Measurements from ENCODE around the gene KIAA1217.

The KIAA1217 gene

GRCh38 chr10:24378126-24378920 is 169.4 kb downstream of the KIAA1217 start:
- DNase-seq: no peak

GRCh38 chr10:24381235-24382010 is 172.5 kb downstream of the KIAA1217 start:
- no peak for DNase-seq

DNA sequence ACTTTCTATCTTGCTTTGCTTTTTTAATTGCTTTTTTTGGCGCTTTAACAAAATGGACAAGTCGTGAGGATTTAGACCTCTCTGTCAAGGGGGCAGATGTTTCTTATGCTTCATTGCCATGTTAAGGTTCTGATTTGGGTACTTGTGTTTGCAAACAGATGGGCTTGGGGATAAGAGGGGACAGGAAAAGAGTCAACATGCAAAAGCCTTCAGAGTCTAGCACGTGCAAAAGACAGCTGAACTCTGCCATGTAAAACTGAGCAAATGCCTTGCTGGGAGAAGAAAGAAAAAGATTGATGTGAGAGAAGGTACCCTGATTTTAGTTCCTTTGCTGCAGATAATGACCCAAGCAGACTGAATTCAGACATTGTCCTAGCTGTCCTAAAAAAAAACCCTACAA is 173.1 kb downstream of the KIAA1217 start:
- no peak for DNase-seq

- no peak for DNase-seq
Measured at GRCh38 chr10:24382596-24382978, 173.6 kb downstream of the KIAA1217 start.

GRCh38 chr10:24382979-24383663 is 174.2 kb downstream of the KIAA1217 start:
- no peak for DNase-seq

DNA sequence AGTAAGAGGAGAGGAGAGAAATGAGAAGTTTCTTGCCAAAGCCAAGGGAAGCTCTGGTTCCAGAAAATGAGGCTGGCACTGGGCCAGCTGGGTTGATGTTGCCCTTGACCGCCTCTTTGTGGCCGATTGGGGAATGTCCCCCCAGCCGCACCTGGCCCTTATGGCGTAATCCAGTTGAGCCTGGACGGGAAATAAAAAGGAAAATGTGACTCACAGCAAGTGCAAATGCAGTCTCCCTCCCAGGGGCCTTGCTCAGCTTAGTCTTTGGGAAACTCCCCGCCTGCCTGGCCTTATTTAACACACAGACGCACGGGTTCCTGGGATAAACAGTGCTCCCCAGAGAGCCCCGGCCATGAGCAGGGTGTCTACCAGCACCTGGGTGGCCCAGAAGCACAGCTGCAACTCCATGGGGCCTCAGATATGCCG is 174.8 kb downstream of the KIAA1217 start:
- no peak for DNase-seq

DNA sequence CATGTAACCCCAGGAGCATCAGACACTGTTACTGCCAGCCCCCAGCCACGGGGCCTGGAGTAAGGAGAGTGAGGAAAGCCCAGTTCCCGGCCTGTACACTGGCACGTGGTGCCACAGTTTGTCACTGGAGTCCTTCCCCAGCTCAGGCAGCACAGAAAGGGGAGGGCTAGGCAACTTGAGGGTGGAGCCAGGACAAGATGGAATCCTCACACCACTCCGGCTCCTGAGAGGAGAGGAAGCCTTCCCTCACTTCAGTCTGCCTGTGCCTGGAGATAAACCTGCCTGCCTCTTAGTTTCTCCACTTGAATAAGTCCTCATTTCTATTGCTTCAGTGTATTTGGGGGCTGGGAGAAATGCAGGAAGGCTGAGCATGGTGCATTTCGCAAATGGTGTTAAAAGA is 176.0 kb downstream of the KIAA1217 start:
- DNase-seq: no peak

DNA sequence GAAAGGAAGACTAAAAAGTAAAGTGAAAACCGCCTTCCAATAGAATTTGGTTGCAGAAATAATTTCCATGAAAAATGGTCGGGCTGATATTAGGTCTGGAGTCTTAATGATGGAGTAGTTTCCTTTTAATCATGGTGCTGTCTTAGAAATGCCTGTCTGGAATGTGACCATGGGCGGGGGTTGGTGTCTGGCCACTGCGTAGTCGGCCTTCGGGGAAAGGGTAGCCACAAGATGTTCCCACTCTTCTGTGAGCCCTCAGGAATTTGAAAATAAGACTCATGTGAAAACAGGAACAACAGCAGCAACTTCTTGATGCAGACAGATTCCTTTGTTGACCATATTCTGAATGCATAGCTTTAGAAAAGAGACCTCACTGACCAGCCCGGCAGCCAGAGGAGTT is 176.8 kb downstream of the KIAA1217 start:
- no peak for DNase-seq

- DNase-seq: no peak
Measured at GRCh38 chr10:24390146-24390700, 181.3 kb downstream of the KIAA1217 start.

GRCh38 chr10:24390746-24391145 is 181.8 kb downstream of the KIAA1217 start:
- no peak for DNase-seq

- DNase-seq: no peak
Measured at GRCh38 chr10:24393201-24393600, 184.3 kb downstream of the KIAA1217 start.

GRCh38 chr10:24394461-24395190 is 185.7 kb downstream of the KIAA1217 start:
- no peak for DNase-seq

GRCh38 chr10:24396396-24396795 is 187.5 kb downstream of the KIAA1217 start:
- no peak for DNase-seq

DNA sequence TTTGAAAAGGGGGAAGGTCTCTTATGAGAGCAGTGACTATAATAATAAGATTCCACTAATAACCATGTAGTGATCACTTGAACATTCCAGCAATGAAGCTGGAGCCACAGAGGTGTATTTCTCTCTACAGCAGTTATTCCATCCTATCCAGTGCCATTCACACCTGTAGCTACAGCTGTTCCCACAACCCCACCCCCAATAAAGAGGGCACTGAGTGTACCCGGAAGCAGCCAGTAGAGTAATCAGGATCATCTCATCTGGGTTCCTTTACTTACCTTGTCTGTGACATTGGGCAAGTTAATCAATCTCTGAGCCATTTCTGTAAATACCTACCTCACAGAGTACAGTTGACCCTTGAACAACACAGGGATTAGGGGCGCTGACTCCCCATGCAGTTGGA is 188.7 kb downstream of the KIAA1217 start:
- DNase-seq: no peak

GRCh38 chr10:24404567-24404966 is 195.6 kb downstream of the KIAA1217 start:
- no peak for DNase-seq

GRCh38 chr10:24405635-24406034 is 196.7 kb downstream of the KIAA1217 start:
- no peak for DNase-seq

DNA sequence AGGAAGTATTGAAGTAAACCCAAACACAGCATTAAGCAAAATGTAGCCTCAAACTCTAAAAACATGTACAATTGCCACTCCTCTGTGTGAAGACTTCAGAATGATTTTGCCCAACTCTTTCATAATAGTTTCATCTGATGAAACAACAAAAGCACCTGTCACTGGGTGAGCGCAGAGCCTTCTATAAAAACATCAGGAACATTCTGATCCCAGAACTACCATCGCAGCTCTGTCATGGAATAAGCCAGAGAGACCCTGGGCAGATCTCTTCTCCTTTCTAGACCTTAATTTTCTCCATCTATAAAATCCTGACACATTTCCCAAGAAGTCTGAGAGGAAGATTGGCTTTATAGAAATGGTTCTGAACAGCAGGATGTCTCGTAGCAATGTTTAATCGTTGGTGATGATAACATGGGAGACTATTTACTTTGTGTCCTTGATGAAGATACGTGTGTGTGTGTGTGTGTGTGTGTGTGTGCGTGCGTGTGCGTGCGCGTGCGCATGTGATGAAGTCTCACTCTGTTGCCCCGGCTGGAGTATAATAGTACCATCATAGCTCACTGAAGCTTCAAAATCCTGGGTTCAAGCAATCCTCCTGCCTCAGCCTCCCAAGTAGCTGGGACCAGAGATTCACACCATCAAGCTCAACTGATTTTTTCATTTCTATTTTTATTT is 198.0 kb downstream of the KIAA1217 start:
- DNase-seq: no peak

DNA sequence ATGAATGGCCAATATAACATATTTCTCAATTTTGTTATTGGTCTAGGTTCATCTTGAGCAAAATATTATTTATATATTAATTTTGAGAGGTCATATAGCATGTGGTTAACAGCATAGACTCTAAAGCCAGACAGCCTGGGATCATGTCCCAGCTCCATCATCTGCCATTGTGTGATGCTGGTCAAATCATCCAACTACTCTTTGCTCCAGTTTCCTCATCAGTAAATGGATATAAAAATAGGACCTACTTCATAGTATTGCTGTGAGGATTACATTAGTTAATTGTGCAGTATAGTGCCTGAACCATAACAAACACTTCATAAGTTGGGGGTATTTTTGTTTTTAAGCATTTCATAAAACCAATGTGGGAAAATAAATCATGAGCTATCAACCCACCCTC is 199.0 kb downstream of the KIAA1217 start:
- DNase-seq: no peak

- DNase-seq: no peak
Measured at GRCh38 chr10:24408365-24408764, 199.4 kb downstream of the KIAA1217 start.

DNA sequence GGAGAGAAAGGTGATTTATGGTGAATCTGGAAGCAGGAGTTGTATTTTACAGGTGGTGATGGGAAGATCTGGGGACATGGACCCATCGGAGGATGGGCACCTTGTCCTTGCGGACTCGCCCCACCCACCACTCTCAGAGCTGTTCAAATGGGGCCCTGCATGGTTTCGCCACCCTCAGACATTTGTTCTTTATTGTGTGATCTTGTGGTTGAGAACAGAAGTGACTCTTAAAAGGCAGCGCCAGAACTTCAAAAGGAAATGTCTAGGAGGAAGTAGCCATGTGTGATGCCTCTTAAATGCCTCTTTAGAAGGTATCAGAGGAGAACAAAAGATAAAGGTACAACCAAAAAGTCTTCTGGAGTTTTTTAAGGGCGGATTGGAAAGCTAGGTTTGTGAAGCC is 205.7 kb downstream of the KIAA1217 start:
- DNase-seq: no peak

- DNase-seq: no peak
Measured at GRCh38 chr10:24415455-24416125, 206.7 kb downstream of the KIAA1217 start.
